Progenitor cell of endocrine pancreas (in vitro differentiated cells): ENCODE data around the gene PNMA8A. TPM values are rescaled to one million over a fixed set of nuclear protein-coding genes. Genes with fewer than 3 reads are reported as not detected.

Source experiments
- DNase-seq: peaks from one replicate; pipeline ENCODE4 v3.0.0; 2021; ENCODE audit warnings: low spot score; ENCODE audit not compliant: unreplicated experiment
- H3K27ac Mint-ChIP-seq: 2 replicates; pipeline ENCODE4 v1.8.0; 2021; ENCODE audit warnings: mild to moderate bottlenecking, moderate library complexity, mixed read lengths
- H3K27me3 Mint-ChIP-seq: 2 replicates; pipeline ENCODE4 v1.8.0; 2021; ENCODE audit warnings: mixed read lengths
- H3K36me3 Mint-ChIP-seq: 2 replicates; pipeline ENCODE4 v1.8.0; 2022; ENCODE audit warnings: mixed read lengths; ENCODE audit not compliant: insufficient read depth
- H3K4me1 Mint-ChIP-seq: 2 replicates; pipeline ENCODE4 v1.8.0; 2021; ENCODE audit warnings: low read depth, mixed read lengths
- H3K4me3 Mint-ChIP-seq: 2 replicates; pipeline ENCODE4 v1.8.0; 2021; ENCODE audit warnings: low read depth, mild to moderate bottlenecking, moderate library complexity, mixed read lengths
- H3K9me3 Mint-ChIP-seq: 2 replicates; pipeline ENCODE4 v1.8.0; 2021; ENCODE audit warnings: low read depth, mixed read lengths
- CTCF ChIP-seq: fragments of 200-600 bp; sonication (generic); IDR thresholded peaks from one replicate; pipeline ENCODE4 v1.5.0; 2021; ENCODE audit warnings: antibody characterized with exemption, mild to moderate bottlenecking; ENCODE audit not compliant: unreplicated experiment
- total RNA-seq: library from RNA; stranded (reverse); gene quantifications from 2 replicates; pipeline ENCODE4 v1.2.1, GENCODE V29; 2021

PNMA8A gene
- total RNA-seq, 1 donor from 2014 or later: 27.5 TPM

GRCh38 chr19:46449228-46449627 is 22.1 kb downstream of the PNMA8A start:
- no peaks in the 10 kb centered on the region for H3K36me3 Mint-ChIP-seq
- H3K4me3 Mint-ChIP-seq: no peak overlapping the region
- no peak for TF ChIP-seq CTCF
- no peak overlapping the region for H3K27ac Mint-ChIP-seq
- DNase-seq: no peak
- no peaks in the 10 kb centered on the region for H3K27me3 Mint-ChIP-seq
- no peaks in the 10 kb centered on the region for H3K4me1 Mint-ChIP-seq
- peaks cover 7% of the 10 kb centered on the region for H3K9me3 Mint-ChIP-seq

GRCh38 chr19:46448601-46449000 is 22.8 kb downstream of the PNMA8A start:
- TF ChIP-seq CTCF: no peak
- DNase-seq: no peak
- Mint-ChIP-seq H3K4me1 (no peaks in the 10 kb centered on the region), H3K9me3 (peaks cover 7% of the 10 kb centered on the region), H3K27ac (no peak overlapping the region), H3K36me3 (no peaks in the 10 kb centered on the region), H3K4me3 (no peak overlapping the region), H3K27me3 (no peaks in the 10 kb centered on the region)

GRCh38 chr19:46447824-46448223 is 23.5 kb downstream of the PNMA8A start:
- Mint-ChIP-seq H3K27me3 (no peaks in the 10 kb centered on the region), H3K36me3 (no peaks in the 10 kb centered on the region), H3K9me3 (peaks cover 7% of the 10 kb centered on the region), H3K4me3 (no peak overlapping the region), H3K27ac (no peak overlapping the region), H3K4me1 (no peaks in the 10 kb centered on the region)
- TF ChIP-seq CTCF: no peak
- DNase-seq: no peak

GRCh38 chr19:46447006-46447405 is 24.4 kb downstream of the PNMA8A start:
- Mint-ChIP-seq H3K36me3 (no peaks in the 10 kb centered on the region), H3K4me3 (no peak overlapping the region), H3K4me1 (no peaks in the 10 kb centered on the region), H3K27me3 (no peaks in the 10 kb centered on the region), H3K9me3 (peaks cover 7% of the 10 kb centered on the region), H3K27ac (no peak overlapping the region)
- DNase-seq: no peak
- no peak for TF ChIP-seq CTCF

GRCh38 chr19:46446021-46446420 is 25.3 kb downstream of the PNMA8A start:
- no peak overlapping the region for H3K27ac Mint-ChIP-seq

More at GRCh38 chr19:46446021-46446420, 25.3 kb downstream of the PNMA8A start:
- Mint-ChIP-seq H3K27me3 (no peaks in the 10 kb centered on the region), H3K4me1 (no peaks in the 10 kb centered on the region), H3K4me3 (no peak overlapping the region), H3K9me3 (peaks cover 7% of the 10 kb centered on the region), H3K36me3 (no peaks in the 10 kb centered on the region)
- no peak for DNase-seq
- no peak for TF ChIP-seq CTCF
